HG03571 (cell line): Measurements from ENCODE around the gene ANK2.

Source experiments
- ATAC-seq: cut with Tn5 transposase; IDR thresholded peaks from one replicate; pipeline ENCODE4 v1.9.1; 2021; ENCODE audit not compliant: unreplicated experiment

The ANK2 gene

DNA sequence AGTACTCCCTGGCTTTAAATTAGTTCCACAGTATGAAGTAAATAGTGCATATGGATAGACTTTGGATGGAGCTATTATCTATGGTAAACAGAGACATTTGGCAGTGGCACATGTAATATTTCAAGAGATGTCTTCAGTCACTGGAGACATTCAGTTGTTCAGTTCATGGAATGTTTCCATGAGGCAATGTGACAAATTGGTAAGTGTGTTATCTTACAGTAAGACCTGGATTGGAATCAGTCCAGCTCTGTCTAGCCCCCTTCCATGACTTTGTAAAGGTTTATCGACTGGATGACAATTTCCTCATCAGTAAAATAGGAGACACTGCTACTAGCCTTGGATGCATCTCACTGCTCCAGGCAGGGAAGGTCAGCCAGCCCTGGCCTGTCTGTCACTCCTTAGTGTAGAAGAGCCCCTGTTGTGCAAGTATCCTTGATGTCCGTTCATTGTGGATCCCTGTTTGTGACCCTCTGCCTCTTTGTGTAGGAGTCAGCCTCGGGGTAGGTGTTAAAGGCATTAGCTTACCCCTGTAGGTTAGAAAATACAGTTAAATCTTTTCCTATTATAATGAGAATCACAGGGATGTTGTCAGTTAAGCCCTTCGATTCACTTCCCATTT lies 335.9 kb downstream of the ANK2 start:
- no peak for ATAC-seq

DNA sequence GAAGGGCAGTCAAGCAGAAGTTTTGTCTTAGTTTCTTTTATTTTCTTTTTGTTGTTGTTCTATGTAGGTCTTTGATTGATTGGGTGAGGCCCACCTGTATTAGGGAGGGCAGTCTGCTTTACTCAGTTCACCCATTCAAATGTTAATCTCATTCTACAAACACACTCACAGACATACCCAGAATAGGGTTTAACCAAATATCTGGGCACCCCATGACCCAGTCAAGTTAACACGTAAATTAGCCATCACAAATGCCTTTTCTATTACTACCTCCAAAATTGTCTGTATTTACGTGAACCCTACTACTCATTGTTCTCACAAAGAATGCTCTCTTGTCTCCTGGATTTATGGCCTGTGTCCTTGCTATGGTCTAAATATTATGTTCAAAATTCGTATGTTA lies 339.7 kb downstream of the ANK2 start:
- ATAC-seq = no peak

DNA sequence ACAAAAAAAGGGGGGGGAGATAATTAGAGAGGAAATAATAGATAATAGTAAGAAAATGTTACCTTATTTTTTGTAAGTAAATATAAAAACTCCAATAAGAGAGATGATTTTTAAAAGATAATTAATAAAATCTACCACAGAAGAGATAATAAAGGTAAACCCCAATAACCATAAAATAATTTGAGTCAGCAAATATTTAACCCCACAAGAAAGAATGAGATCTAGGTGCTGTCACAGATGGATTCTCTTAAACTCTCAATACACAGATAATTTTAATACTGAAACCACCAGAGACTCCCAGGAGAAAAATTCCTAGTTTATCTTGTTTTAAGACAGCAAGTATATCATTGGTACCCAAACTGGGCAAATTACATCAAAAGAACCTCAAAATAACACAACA lies 341.4 kb downstream of the ANK2 start:
- ATAC-seq = no peak

DNA sequence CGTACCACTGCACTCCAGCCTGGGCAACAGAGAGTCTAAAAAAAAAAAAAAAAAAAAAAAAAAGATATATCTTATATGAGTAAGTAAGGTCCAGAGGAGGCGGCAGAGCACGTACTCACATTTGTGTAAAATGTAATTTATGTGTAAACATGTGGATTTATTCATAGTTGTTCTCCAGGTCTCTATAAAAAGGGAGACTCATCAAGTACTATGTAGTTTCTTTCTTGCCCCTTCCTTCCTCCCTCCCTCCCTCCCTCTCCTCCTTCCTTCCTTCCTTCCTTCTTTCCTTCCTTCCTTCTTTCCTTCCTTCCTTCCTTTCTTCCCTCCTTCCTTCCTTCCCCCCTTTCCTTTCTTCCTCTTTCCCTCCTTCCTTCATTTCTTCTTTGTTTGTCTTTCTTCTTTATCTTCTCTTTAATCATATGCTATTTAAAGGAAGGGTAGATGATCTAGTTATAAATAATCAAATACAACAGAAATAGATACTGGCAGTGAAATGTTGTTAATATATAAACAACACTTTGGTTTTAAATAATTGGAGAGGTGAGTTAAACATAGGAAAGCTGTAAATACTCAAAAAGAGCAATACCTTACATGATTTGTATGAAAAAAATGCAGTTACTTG lies 344.8 kb downstream of the ANK2 start:
- no peak for ATAC-seq

DNA sequence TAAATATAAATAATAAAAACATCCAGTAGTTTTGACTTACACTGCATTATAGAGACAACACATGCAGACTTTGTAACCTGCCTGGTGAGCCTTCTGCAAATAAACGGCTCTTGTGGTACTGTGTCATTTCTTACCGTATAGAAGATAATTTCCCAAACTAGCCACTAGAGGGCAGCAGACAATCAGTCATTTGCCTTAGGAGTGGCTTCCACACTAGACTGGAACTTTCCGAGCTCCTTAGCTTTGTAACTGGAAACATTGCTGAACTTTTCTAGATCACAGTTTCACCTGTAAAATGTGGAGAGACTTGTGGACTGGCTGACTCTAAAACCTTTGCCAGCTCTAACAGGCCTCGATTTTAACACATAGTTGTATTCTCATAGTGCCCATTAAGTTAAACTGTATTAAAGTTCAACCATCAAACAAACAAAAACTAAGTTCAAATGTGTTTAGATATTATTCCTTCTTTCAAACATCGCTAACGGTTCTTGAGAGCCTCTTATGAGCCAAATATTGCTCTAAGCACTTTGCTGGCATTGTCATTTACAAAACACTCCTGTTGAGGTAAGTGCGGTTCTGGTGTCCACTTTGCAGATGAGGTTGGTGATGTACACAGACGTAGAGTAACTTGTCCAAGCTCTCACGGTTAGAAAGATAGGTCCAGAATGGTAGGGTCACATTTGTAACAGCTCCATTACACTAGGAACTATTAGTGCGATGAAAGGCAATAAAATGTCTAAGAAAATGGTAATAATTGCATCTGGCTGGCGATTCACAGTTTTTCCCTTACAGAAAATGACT lies 345.5 kb downstream of the ANK2 start:
- peak; percentile 95 for ATAC-seq

DNA sequence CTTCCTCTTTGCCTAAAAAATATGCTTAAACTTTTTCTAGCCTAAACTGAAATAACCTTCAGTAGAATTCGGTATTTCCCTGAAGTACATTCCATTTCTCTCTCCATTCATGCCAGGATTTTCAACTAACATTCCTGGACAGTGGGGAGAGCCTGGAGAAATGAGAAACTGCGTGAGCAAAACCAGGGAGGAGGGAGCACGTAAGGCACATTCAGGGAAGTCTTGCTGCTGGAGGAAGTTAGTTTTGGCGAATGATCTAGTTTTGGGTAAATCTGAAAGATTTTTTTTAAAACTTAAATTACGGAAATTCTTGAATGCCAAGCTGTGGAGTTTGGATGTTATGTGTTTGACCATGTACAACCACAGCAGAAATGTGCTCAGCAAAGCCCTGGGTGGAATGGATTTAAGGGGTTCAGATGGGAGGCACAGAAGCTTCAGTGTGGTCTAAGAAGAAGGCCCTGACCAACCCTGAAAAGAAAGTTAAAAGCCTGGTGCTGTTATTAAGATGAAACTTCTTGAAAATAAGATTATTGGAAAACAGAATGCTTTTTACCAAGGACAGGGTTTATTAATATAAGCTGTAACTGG lies 347.8 kb downstream of the ANK2 start:
- ATAC-seq = no peak

DNA sequence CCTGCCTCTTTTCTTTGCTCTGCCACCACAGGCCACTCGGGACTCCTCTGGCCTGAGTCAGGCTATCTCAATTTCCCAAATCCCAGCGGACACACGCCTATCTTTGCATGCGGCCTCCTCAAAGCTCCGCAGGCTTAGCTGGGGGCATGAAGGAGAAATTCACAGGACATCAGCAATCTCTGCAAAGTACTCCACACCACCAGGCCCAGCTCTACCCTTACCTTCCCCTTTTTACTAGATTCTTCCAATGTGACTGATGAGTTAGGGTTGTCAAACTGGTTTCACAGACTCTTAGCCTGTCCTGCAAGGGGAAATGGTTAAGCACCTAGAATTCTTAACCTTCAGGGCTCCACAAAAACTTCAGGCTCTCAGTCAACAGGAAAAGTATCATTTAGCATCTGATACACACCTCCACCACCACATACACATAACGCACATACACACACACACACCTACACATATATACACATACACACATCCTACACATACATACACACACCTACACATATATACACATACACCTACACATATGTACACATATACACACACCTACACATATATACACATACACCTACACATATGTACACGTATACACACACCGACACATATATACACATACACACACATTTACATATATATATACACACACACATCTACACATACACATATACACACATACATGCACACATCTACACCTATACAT lies 349.1 kb downstream of the ANK2 start:
- no peak for ATAC-seq

DNA sequence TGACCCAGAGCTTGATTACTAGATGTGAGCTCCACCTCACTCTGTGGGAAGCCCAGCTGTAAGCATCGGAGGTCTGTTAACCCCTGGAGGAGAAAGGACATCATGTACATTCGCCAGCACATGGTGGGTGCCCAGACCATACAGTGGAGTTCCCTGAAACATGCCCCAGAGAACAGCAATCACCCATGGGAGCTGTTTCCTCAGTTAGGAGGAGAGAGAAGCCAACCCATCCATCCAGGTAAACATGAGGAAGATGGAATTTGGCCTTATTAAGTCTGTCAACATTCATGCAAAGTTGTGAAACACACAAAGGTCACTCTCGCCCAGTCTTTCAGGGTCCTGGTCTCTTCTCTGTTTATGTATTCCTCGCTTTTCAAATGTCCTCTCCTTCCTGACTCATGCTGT lies 354.7 kb downstream of the ANK2 start:
- no peak for ATAC-seq

DNA sequence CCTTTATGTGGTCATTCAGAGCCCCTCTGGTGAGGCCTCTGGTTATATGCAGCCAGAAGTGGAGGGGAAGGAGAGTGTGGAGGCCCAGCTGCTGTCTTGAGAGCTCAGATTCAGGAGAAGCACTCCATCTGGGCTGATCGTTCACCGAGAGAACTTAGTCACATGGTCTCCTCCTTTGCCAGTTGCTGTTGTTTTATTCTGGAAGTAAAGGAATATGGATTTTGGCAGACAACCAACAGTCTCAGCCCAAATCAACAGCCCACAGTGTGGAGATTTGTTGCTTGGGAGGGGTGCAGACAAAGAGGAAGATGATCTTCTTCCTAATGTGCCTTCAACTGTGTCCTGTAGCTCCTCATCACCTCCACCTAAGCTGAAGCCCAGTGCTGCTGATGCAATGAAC lies 355.4 kb downstream of the ANK2 start:
- no peak for ATAC-seq

DNA sequence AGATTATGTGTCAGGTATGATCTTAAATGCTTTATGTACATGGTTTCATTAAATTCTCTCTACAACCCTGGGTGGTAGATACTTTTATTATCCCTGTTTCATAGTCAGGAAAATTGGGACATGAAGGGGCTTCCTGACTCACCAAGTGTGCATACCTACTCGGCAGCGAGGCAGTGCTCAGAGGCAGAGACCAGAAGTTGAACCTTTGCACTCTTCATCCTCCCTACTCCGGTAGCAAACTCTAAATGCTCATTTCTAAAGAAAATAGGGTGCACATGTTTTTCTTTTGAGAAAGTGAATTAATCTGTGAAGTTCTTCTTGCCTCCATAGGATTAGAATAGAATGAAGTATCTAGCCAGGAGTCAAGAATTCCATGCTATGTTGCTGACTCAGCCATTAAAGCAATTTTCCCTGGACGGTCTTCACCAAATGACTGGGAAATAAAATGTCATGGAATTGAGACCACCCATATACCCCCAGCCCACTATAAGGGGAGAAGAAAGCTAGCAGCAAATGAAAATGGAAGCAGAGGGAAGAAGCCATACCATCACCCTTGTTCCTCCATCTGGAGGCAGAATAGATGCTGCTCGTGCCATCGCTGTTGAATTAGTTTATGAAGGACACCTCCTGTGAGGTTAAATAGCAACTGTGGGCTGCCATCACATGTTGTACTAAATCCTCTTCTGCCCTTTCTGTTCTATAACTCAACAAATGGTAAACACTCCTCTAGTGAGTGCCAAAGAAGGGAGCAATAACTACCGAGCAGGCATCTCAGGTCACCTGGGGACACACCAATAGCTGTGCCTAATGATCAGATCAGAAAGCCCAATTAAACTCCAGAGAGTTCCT lies 356.6 kb downstream of the ANK2 start:
- ATAC-seq = no peak

DNA sequence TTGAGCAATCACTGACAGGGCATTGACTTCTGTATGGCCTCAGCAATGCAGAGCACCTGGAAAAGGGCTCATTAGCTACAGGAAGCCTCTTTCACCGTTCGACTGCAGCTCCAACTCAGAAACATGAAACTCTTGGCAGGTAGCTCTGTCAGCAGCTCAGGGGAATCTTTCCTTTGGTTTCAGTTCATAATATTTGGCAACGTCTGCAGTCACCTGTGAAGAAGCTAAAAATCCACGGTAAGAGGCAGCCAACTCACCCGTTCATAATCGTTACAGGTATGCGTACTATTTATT lies 357.2 kb downstream of the ANK2 start:
- no peak for ATAC-seq

DNA sequence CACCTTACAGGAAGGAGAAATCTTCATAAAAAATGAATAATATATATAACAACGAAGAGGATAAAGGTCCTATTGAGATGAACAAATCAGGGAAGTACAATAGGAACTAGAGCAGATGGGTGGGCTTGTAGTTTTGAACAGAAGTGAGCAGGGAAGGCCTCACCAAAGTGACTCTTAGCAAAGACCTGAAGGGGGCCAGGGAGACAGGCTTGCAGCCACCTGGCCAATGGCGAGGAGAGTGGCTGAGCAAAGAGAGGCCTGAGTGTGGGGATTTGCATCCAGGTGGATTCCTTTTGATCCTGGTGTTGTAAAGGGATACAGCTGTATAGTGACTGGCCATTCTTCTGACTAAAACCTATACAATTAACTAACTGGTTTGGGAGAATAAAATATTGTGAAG lies 358.0 kb downstream of the ANK2 start:
- no peak for ATAC-seq

DNA sequence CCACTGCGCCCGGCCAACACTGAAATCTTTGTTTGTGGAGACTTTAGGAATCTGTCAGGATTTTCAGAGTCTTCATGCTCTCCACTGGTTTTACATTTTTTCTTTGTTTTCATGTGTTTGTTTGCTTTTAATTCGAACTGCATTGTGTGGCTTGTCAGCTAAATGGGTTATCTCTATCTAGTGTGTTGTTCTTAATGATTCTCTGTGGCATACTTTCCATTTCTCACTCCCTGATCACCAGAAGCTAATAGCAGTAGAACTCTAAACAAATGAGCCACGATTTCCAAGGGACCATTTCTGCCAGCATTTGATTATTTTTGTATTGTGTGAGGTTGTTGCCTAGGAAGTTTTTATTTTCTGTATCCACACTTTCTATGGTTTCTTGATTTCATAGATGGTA lies 359.7 kb downstream of the ANK2 start:
- no peak for ATAC-seq

DNA sequence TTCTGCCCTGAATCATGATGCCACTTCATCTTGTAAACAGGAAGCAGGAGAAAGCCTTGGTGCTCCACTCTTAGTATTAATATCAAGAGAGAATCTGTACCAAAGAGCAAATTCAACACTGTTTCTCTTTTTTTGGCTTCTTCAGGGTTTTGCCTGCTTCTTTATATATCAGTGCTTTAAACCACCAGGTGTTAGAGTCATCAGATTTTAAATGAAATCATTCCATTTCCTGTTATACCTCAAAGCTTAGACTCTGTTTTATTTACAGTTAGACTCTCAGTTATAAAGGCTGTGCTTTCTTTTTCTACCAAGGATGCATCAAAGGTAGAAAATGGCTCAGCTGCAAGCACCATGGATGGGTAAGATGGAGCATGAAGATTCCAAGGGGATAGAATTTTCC lies 361.2 kb downstream of the ANK2 start:
- ATAC-seq = no peak

DNA sequence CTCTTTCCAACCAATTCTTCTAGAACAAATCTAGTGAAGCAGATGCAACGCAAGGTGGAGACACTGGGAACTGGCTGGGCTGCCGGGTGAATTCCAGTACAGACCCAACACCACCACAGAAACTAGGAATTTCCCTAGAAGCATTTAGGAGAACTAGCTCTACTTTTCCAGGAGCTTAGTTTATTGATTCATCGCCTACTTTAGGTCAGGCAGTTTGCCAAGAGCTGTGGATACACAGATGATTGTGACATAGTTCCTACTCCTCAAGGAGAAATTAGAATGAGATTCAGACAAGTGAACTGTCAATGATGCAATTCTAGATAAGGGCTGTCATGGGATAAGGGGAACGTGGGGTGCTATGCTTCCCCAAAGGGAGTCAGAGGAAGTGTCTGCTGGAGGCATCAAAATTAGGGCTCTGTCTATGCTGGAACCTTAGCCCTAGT lies 362.1 kb downstream of the ANK2 start:
- ATAC-seq = no peak

DNA sequence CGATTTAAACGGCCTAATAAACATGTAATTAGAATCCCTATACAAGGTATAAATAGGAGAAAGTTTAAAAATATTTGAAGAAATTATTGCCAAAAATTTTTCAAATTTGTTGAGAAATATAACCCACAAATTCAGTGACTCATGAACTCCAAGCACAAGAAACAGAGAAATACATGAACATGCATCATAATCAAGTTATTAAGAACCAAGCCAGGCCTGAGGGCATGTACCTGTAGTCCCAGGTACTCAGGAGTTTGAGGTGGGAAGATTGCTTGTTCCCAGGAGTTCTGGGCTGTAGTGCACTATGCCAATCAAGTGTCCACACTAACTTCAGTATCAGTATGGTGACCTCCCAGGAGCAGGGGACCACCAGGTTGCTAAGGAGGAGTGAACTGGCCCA lies 370.2 kb downstream of the ANK2 start:
- ATAC-seq = no peak

DNA sequence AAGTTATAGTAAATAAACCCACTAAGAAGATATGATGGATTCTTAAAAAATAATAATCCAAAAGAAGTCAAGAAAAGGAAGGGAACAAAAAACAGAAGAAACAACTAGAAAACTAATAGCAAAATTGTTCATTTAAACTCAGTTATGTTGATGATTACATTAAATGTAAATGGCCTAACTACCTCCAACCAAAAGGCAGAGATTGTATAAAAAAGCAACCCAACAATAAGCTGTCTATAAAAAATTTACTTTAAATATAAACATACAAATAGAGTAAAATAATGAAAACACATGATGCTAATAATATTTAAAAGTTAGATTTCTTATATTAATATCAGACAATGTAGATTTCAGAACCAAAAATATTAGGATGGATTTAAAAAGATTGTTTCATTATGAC lies 371.5 kb downstream of the ANK2 start:
- no peak for ATAC-seq

DNA sequence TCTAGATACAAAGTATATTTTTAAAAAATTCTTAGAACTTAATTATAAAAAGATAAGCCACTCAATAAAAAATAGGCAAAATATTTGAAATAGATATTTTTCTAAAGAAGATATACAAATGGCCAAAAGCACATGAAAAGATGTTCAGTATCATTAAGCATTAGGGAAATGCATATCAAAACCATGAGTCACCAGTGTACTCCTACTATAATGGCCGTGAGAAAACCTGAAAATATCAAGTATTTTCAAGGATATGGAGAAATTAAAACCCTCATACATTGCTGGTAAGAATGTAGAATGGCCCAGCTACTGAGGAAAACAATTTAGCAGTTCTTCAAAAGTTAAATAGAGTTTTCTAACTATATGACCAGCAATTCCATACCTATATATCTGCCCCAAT lies 374.2 kb downstream of the ANK2 start:
- no peak for ATAC-seq

DNA sequence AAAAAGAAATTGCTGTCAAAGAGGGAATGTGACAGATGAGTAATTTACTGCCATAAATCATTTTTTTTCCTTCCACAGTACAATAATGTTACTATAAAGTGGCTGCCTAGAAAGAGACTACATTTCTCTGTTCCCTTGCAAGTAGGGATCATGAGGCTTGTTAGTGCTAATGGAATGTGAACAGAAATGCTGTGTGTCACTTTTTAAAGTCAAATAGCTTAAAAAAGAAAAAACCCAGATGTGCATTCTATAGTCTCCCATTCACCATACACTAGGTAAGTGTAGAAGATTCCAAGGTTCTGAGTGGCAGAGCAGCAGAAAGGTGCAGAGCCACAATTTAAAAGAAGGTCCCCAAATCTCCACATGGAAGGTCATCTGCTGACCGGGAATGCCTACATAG lies 383.7 kb downstream of the ANK2 start:
- ATAC-seq = no peak
